ENCODE measurements around the gene USP31.

DNA sequence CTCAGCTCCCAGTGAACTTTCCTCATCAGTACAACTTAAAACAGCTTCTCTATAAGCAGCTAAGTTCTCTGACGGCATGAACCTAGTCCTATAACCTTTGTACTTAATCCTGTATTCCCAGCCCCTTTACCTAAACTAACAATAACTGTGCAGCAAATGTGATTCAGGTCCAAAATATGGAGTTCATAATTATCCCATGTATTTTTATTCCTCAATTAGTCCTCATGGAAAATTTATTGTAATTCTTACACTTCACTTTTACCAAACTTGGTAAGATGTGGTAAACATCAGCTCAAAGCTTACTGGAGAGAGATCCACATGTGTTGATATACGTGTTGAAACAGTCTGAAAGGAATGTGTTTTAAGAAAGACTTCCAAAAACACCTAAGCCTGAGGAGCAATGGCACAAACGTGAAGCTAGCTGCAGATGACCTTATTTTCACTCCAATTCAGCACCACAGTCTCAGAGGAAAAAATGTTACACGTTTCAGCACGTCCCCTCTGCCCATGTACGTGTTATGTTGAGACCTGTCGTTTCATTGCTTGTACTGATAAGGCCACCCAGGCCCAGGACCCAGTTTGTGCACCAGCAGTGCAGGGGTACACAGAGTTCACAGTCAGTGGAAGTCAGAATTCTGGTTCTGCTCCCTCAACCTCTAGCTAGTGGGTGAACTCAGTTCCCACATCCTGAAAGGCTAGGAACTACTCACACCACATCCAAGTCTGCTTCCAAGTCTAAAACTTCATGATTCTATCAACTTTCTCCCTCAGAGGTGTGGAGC lies 7.1 kb downstream of the USP31 start:
- TF ChIP-seq POLR2AphosphoS5 (IDR thresholded peaks at IDR 0.05; ENCODE audit: low read depth, low read length) (no peak), POLR2A (IDR thresholded peaks at IDR 0.05; ENCODE audit: low read depth, low read length) (no peak)
